ENCODE data around the gene RAD51B.

RAD51B gene

DNA sequence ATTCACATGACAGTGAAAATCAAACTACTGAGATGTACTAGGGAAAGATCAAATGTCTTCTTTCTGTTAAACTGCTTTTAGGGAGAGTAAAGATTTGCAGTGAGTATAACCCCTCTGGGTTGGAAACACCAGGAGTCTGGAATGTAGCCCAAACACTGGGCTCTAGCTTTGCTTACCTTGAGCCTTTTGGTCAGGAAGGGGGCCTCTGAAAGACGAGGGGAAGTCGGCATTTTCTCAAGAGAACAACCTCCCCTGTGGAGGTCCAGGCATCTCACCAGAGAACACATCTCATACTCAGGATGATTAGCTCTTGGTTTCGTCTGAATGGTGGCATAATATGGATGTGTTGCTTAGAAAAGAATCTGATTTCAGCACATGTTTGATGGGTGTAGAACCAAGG lies 804.2 kb downstream of the RAD51B start:
- FAIRE-seq, result no peak
- TF ChIP-seq POLR2AphosphoS5 (IDR thresholded peaks at IDR 0.05; ENCODE audit: low read depth, low read length) (no peak), POLR2A (IDR thresholded peaks at IDR 0.05; ENCODE audit: low read depth, low read length) (no peak), TAF1 (IDR thresholded peaks at IDR 0.05; ENCODE audit: borderline replicate concordance, low read depth, low read length) (no peak)
- DNase-seq (ENCODE audit: insufficient read length), result no peak

DNA sequence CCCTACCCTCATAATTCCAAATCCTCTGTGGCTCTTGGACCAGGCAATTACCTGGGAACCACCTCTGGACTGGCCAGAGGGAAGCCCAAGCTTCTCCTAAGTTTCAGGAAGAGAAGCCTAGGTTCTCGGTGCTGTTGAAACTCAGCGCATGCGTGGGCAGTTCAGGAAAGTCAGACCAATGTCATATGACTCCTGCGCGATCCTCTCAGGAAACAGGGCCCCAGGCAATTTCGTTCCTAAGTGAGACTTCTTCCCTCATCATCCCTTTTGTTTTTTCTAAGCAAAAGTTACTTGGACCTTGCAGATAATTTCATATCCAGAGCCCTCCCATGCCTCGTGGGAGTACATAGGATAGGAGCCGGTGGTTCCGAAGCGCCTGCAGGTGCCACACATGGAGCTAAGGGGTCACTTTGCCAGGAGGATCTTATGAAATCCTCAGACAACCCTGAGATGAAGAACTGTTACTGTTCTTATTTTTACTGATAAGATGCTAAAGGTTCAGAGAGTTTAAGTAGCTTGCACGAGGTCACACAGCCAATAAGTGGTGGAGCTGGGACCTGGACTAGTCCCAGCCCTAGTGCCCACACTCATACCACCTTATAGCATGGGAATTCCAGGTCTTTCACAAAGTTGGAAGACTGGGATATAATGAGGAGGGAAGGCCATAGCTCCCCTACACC lies 805.1 kb downstream of the RAD51B start:
- no peak for TF ChIP-seq TAF1 (IDR thresholded peaks at IDR 0.05; ENCODE audit: borderline replicate concordance, low read depth, low read length)
- TF ChIP-seq POLR2AphosphoS5 (IDR thresholded peaks at IDR 0.05; ENCODE audit: low read depth, low read length), result no peak
- no peak for TF ChIP-seq POLR2A (IDR thresholded peaks at IDR 0.05; ENCODE audit: low read depth, low read length)

GRCh38 chr14:68625366-68626090 lies 805.9 kb downstream of the RAD51B start:
- TF ChIP-seq POLR2AphosphoS5 (IDR thresholded peaks at IDR 0.05; ENCODE audit: low read depth, low read length) (no peak), TAF1 (IDR thresholded peaks at IDR 0.05; ENCODE audit: borderline replicate concordance, low read depth, low read length) (no peak), POLR2A (IDR thresholded peaks at IDR 0.05; ENCODE audit: low read depth, low read length) (no peak)
- DNase-seq (ENCODE audit: insufficient read length) (no peak), FAIRE-seq (no peak)

More for the DNA sequence above, 805.1 kb downstream of the RAD51B start:
- DNase-seq (ENCODE audit: insufficient read length), result no peak
- FAIRE-seq, result no peak

DNA sequence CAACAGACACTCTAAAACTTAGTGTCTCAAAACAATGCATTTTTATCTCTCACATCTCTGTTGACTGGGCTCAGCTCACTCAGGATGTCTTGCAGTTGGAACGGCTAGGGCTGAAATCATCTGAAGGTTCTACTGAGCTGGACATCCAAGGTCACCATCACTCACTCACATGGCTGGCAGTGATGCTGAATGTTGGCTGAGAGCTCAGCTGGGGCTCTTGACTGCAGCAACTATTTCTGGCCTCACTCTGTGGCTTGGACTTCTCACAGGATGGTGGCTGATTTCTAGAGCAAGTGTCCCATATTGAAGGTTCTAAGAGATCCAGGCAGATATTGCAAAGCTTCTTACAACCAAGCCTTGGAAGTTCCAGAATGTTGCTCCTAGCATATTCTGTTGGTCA lies 806.8 kb downstream of the RAD51B start:
- DNase-seq (ENCODE audit: insufficient read length) (no peak), FAIRE-seq (no peak)
- TF ChIP-seq TAF1 (IDR thresholded peaks at IDR 0.05; ENCODE audit: borderline replicate concordance, low read depth, low read length) (no peak), POLR2AphosphoS5 (IDR thresholded peaks at IDR 0.05; ENCODE audit: low read depth, low read length) (no peak)

DNA sequence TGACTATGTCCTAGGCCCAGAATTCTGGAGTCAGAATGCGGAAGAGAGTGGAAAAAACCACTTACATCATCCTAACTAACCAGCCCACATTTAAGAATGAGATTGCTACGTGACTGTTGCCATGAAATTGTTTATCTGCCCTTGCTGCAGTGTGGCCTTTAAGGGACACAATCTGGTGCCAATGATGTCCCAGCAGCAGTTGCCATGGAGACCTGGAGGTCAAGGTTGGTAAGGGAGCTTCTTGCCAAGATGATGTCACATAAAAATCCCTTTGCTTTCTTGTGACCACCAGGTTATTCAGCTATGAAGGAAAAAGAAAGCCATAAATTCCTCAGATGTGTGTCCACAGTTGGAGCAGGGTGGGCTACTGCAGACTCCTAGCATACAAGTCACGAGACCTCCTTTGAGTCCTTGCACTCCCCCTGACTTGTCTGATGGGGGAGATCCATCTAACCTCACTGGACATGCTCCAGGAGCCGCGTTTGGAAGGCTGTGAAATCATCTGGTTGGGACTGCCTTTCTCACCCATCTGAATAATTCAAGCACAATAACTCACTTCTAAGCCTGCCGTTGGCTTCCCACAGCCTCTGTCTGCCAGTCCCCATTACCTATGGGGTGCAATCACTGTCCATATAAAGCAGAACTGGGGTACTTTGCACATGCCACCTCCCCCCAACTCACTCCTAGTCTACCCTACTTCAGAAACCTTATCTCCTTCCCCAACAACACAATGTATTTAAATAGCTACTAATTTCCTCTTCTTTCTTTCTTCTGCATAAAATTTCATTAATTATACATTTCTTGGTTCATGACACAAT lies 807.7 kb downstream of the RAD51B start:
- FAIRE-seq (no peak), DNase-seq (ENCODE audit: insufficient read length) (no peak)
- no peak for TF ChIP-seq POLR2AphosphoS5 (IDR thresholded peaks at IDR 0.05; ENCODE audit: low read depth, low read length)

DNA sequence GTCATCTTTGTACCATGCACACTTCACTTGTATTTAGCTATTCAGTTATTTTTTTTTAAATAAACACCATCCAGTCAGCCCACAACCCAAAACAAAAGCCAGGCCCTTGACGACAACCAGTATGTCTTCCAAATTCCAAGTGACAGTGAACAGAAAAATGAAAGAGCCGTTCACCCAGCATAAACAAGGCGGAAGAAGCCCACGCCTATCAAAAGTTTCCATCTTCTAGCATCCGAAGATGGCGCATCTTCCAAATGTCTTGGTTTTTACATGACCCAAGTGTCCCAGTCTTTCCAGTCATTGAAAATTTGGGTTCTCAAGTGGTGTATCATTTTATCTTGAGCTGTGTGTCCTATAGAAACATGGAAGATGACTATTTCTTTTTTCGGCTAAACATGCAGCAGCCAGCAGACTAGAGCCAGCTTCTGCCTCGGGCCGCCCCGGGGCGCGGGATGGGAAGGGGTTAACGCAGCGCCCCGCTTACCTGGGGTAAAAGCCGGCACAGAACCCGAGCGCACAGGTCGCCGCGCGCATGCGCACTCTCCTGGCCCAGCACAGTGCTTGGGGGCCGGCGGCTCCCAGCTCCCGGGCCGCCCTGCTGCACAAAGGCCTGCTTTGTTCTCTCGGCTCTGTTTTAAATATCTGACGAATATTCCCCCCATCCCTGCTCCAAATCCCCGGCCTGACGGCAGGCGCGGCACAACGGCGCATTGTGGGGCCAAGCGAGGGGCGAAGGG lies 808.5 kb downstream of the RAD51B start:
- DNase-seq (ENCODE audit: insufficient read length), result no peak
- TF ChIP-seq TAF1 (IDR thresholded peaks at IDR 0.05; ENCODE audit: borderline replicate concordance, low read depth, low read length) (no peak), POLR2A (IDR thresholded peaks at IDR 0.05; ENCODE audit: low read depth, low read length) (no peak), POLR2AphosphoS5 (IDR thresholded peaks at IDR 0.05; ENCODE audit: low read depth, low read length) (no peak)
- FAIRE-seq, result no peak

DNA sequence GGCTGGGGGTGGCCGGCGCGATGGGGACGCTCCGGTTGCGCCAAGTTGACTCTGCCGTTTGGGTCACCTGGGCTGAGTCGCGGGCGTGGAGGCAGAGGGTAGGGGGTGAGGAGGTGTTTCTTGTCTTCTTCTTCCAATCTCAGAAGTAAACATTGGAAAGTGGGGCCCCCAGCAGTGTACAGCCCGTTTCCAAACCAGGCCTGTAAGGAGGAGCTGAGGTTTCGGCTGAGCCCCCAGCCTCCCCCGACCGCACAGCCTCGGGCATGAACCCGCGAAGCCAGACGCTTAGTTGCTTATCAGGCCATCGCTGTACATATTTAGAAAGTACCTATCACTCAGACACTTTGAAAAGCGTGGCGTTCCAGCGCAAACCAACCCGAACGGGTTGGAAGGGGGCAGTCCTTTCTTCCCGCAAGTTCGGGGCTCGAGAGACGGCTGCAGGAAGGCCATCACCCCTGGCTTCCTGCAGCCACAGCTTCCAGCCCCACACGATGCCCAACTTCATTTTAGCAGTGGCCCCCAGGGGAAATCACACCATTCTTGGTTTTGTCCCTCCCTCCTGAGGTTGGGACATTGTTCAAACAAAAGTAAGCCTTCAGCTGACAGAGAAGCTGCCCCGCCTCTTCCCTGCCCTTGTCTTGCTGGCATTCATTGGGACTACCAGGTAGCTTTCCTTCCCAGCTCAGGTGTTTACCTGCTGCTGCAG lies 809.2 kb downstream of the RAD51B start:
- DNase-seq (ENCODE audit: insufficient read length) (no peak), FAIRE-seq (no peak)
- TF ChIP-seq TAF1 (IDR thresholded peaks at IDR 0.05; ENCODE audit: borderline replicate concordance, low read depth, low read length) (no peak), POLR2AphosphoS5 (IDR thresholded peaks at IDR 0.05; ENCODE audit: low read depth, low read length) (no peak), POLR2A (IDR thresholded peaks at IDR 0.05; ENCODE audit: low read depth, low read length) (no peak)

DNA sequence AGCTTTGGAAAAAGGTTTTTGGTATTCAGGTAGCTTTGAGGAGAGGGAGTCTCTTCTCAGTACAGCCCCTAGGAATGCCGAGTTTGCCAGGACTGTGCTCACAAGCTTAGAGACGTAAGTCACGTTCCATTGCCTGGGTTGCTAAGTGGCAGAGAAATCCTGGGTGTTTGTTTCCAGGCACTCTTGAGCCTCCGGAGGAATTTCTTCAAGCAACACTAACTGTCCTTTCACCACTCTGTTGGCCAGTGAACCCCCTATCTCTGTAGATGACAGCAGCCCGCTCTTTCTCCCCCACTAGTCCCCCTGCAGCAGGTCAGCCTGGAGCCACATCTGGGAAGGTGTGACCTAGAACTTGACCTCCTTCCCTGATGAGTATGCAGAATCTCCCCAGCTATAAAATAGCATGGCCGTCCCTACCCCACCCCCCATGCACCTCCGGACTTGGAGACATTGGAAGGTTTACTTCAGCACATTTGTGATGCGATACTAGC lies 810.5 kb downstream of the RAD51B start:
- DNase-seq (ENCODE audit: insufficient read length) (no peak), FAIRE-seq (no peak)
- TF ChIP-seq POLR2AphosphoS5 (IDR thresholded peaks at IDR 0.05; ENCODE audit: low read depth, low read length), result no peak
- TF ChIP-seq TAF1 (IDR thresholded peaks at IDR 0.05; ENCODE audit: borderline replicate concordance, low read depth, low read length), result no peak
- no peak for TF ChIP-seq POLR2A (IDR thresholded peaks at IDR 0.05; ENCODE audit: low read depth, low read length)

GRCh38 chr14:68630611-68631393 lies 811.2 kb downstream of the RAD51B start:
- no peak for TF ChIP-seq POLR2AphosphoS5 (IDR thresholded peaks at IDR 0.05; ENCODE audit: low read depth, low read length)
- TF ChIP-seq POLR2A (IDR thresholded peaks at IDR 0.05; ENCODE audit: low read depth, low read length), result no peak
- TF ChIP-seq TAF1 (IDR thresholded peaks at IDR 0.05; ENCODE audit: borderline replicate concordance, low read depth, low read length), result no peak
- no peak for FAIRE-seq
- DNase-seq (ENCODE audit: insufficient read length), result no peak

All from GM12892 (cell line).